IMR-90 (cell line): ENCODE measurements around the gene DENND1A.

Experiments
- BHLHE40 ChIP-seq: fragments of 150-350 bp; IDR thresholded peaks from 2 replicates; pipeline ENCODE4 v1.6.1; 2016; ENCODE audit warnings: mild to moderate bottlenecking, low read depth, low read length
- CEBPB ChIP-seq: IDR thresholded peaks from 2 replicates; pipeline ENCODE4 v1.6.1; 2012; ENCODE audit warnings: low read depth, low read length, improper control_type of control experiment
- CHD1 ChIP-seq: IDR thresholded peaks from 2 replicates; pipeline ENCODE4 v1.6.1; 2012; ENCODE audit warnings: low read depth, low read length, improper control_type of control experiment
- CTCF ChIP-seq: conservative IDR thresholded peaks from 2 replicates; pipeline ENCODE4 v1.5.1; 2012; ENCODE audit warnings: mild to moderate bottlenecking, low read depth, low read length, improper control_type of control experiment
- FOS ChIP-seq: fragments of 150-350 bp; IDR thresholded peaks from 2 replicates; pipeline ENCODE4 v1.6.1; 2016; ENCODE audit warnings: low read depth, low read length
- MAFK ChIP-seq: IDR thresholded peaks from 2 replicates; pipeline ENCODE4 v1.6.1; 2012; ENCODE audit warnings: low read depth, low read length, improper control_type of control experiment
- MAZ ChIP-seq: IDR thresholded peaks from 2 replicates; pipeline ENCODE4 v1.6.1; 2012; ENCODE audit warnings: low read depth, mild to moderate bottlenecking, low read length, improper control_type of control experiment, moderate library complexity, borderline replicate concordance
- MXI1 ChIP-seq: IDR thresholded peaks from 2 replicates; pipeline ENCODE4 v1.6.1; 2012; ENCODE audit warnings: low read depth, mild to moderate bottlenecking, low read length, moderate library complexity, borderline replicate concordance
- POLR2A ChIP-seq: IDR thresholded peaks from 2 replicates; pipeline ENCODE4 v1.6.1; 2012; ENCODE audit warnings: mild to moderate bottlenecking, low read depth, low read length
- RAD21 ChIP-seq: IDR thresholded peaks from 2 replicates; pipeline ENCODE4 v1.6.1; 2012; ENCODE audit warnings: low read length, improper control_type of control experiment
- RCOR1 ChIP-seq: IDR thresholded peaks from 2 replicates; pipeline ENCODE4 v1.6.1; 2012; ENCODE audit warnings: mild to moderate bottlenecking, low read length, improper control_type of control experiment; ENCODE audit not compliant: insufficient replicate concordance
- SMC3 ChIP-seq: fragments of 150-350 bp; IDR thresholded peaks from 2 replicates; pipeline ENCODE4 v1.6.1; 2016; ENCODE audit warnings: low read depth, mild to moderate bottlenecking, antibody characterized with exemption, low read length, moderate library complexity
- TF ChIP-seq, protein P1 (sequence below): fragments of 150-350 bp; IDR thresholded peaks from 2 replicates; pipeline ENCODE4 v1.6.1; 2016; ENCODE audit warnings: low read depth, mild to moderate bottlenecking, low read length, moderate library complexity, borderline replicate concordance
- TF ChIP-seq, protein P2 (sequence below): fragments of 150-350 bp; IDR thresholded peaks from 2 replicates; pipeline ENCODE4 v1.6.1; 2017; ENCODE audit warnings: mild to moderate bottlenecking, antibody characterized with exemption, low read length, low read depth

- no peak for TF ChIP-seq CTCF
- TF ChIP-seq BHLHE40, result no peak
- no peak for TF ChIP-seq POLR2A
- TF ChIP-seq, protein P1, sequence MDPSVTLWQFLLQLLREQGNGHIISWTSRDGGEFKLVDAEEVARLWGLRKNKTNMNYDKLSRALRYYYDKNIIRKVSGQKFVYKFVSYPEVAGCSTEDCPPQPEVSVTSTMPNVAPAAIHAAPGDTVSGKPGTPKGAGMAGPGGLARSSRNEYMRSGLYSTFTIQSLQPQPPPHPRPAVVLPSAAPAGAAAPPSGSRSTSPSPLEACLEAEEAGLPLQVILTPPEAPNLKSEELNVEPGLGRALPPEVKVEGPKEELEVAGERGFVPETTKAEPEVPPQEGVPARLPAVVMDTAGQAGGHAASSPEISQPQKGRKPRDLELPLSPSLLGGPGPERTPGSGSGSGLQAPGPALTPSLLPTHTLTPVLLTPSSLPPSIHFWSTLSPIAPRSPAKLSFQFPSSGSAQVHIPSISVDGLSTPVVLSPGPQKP, result no peak
- TF ChIP-seq SMC3, result no peak
- no peak for TF ChIP-seq MAZ
- no peak for TF ChIP-seq RCOR1
- no peak for TF ChIP-seq RAD21
- TF ChIP-seq MAFK, result no peak
- no peak for TF ChIP-seq CHD1
- TF ChIP-seq, protein P2, sequence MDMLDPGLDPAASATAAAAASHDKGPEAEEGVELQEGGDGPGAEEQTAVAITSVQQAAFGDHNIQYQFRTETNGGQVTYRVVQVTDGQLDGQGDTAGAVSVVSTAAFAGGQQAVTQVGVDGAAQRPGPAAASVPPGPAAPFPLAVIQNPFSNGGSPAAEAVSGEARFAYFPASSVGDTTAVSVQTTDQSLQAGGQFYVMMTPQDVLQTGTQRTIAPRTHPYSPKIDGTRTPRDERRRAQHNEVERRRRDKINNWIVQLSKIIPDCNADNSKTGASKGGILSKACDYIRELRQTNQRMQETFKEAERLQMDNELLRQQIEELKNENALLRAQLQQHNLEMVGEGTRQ, result no peak
- no peak for TF ChIP-seq FOS
- TF ChIP-seq MXI1, result no peak
- TF ChIP-seq CEBPB, result no peak
Observed at GRCh38 chr9:123509646-123510045, 420.3 kb downstream of the DENND1A start.
